DND-41 (cell line): Measurements from ENCODE around the gene LGALS8.
"Not testable (repeated sequence)": the region's sequence is repeated elsewhere in the genome, so short reads cannot be mapped to it uniquely, and the experiment has no call there.

Experiments used
- ATAC-seq: fragments of 200-7000 bp; cut with Tn5 transposase; 3 replicates; pipeline ENCODE4 v1.9.1; 2021; ENCODE audit warnings: low read depth; ENCODE audit not compliant: insufficient read depth
- DNase-seq: peaks from one replicate; pipeline ENCODE4 v3.0.0-alpha.2; 2020
- H2AFZ ChIP-seq: 2 replicates; pipeline ENCODE4 v1.6.0; 2012; ENCODE audit warnings: low read depth, low read length
- H3K27ac ChIP-seq: 2 replicates; pipeline ENCODE4 v1.5.1; 2012; ENCODE audit warnings: low read length, inconsistent platforms
- H3K27me3 ChIP-seq: fragments of 200-600 bp; sonication (generic); 2 replicates; pipeline ENCODE4 v1.6.0; 2012; ENCODE audit warnings: low read length, mild to moderate bottlenecking, inconsistent platforms; ENCODE audit not compliant: insufficient read depth, poor library complexity
- H3K36me3 ChIP-seq: 2 replicates; pipeline ENCODE4 v1.5.1; 2012; ENCODE audit warnings: low read length, inconsistent platforms; ENCODE audit not compliant: insufficient read depth
- H3K4me1 ChIP-seq: 2 replicates; pipeline ENCODE4 v1.5.1; 2012; ENCODE audit warnings: mild to moderate bottlenecking, low read length; ENCODE audit not compliant: insufficient read depth
- H3K4me2 ChIP-seq: 2 replicates; pipeline ENCODE4 v1.6.0; 2012; ENCODE audit warnings: mild to moderate bottlenecking, moderate library complexity, low read length, inconsistent platforms; ENCODE audit not compliant: insufficient read depth
- H3K4me3 ChIP-seq, 2 experiments: fragments of 200-600 bp in 1 of 2; shearing (Covaris generic) in 1 of 2; 2 replicates each; pipeline ENCODE4 v1.5.1; 2012 to 2016; ENCODE audit warnings: inconsistent platforms in 2 of 2, low read length in 2 of 2, mild to moderate bottlenecking in 2 of 2, low read depth in 1 of 2, moderate library complexity in 1 of 2
- H3K79me2 ChIP-seq: 2 replicates; pipeline ENCODE4 v1.6.0; 2012; ENCODE audit warnings: low read length, inconsistent platforms; ENCODE audit not compliant: insufficient read depth
- H3K9ac ChIP-seq: 2 replicates; pipeline ENCODE4 v1.6.0; 2012; ENCODE audit warnings: low read depth, mild to moderate bottlenecking, inconsistent platforms, low read length, moderate library complexity
- H3K9me3 ChIP-seq: 2 replicates; pipeline ENCODE4 v1.5.1; 2012; ENCODE audit warnings: low read length, moderate library complexity, mild to moderate bottlenecking, inconsistent platforms; ENCODE audit not compliant: insufficient read depth, severe bottlenecking
- H4K20me1 ChIP-seq: 2 replicates; pipeline ENCODE4 v1.6.0; 2012; ENCODE audit warnings: low read length; ENCODE audit not compliant: insufficient read depth
- EZH2 ChIP-seq: IDR thresholded peaks from 3 replicates; pipeline ENCODE4 v1.6.1; 2012; ENCODE audit warnings: borderline replicate concordance, low read depth, mild to moderate bottlenecking, moderate library complexity, low read length, inconsistent platforms; ENCODE audit not compliant: severe bottlenecking
- TF ChIP-seq, protein P1 (sequence below): IDR thresholded peaks from 2 replicates; pipeline ENCODE4 v1.5.1; 2012; ENCODE audit warnings: borderline replicate concordance, low read length, moderate library complexity, mild to moderate bottlenecking; ENCODE audit not compliant: poor library complexity, severe bottlenecking; ENCODE audit errors: extremely low read depth

LGALS8 gene

DNA sequence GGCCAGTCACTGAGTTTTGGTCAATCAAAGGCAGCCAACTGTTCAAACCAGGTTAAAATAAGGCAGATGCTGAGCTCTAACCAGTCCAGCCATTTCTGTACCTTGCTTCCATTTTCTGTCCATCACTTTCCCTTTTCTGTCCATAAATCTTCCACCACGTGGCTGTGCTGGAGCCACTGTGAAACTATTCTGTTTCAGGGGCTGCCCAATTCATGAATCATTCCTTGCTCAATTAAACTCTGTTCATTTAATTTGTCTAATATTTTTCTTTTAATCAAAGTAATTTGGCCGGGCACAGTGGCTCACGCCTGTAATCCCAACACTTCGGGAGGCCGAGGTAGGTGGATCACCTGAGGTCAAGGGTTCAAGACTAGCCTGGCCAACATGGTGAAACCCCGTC lies 22.7 kb upstream of the LGALS8 start:
- Histone ChIP-seq H2AFZ (no peak overlapping the region), H3K27ac (no peak overlapping the region), H3K36me3 (no peaks in the 10 kb centered on the region), H3K79me2 (no peaks in the 10 kb centered on the region), H3K9me3 (no peaks in the 10 kb centered on the region), H3K4me2 (no peak overlapping the region), H3K4me1 (no peaks in the 10 kb centered on the region), H3K4me3 (no peak overlapping the region), H4K20me1 (no peaks in the 10 kb centered on the region), H3K27me3 (no peaks in the 10 kb centered on the region), H3K9ac (no peak overlapping the region)
- no peak for DNase-seq
- TF ChIP-seq, protein P1, sequence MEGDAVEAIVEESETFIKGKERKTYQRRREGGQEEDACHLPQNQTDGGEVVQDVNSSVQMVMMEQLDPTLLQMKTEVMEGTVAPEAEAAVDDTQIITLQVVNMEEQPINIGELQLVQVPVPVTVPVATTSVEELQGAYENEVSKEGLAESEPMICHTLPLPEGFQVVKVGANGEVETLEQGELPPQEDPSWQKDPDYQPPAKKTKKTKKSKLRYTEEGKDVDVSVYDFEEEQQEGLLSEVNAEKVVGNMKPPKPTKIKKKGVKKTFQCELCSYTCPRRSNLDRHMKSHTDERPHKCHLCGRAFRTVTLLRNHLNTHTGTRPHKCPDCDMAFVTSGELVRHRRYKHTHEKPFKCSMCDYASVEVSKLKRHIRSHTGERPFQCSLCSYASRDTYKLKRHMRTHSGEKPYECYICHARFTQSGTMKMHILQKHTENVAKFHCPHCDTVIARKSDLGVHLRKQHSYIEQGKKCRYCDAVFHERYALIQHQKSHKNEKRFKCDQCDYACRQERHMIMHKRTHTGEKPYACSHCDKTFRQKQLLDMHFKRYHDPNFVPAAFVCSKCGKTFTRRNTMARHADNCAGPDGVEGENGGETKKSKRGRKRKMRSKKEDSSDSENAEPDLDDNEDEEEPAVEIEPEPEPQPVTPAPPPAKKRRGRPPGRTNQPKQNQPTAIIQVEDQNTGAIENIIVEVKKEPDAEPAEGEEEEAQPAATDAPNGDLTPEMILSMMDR, result no peak
- TF ChIP-seq EZH2, result no peak
- no peak for ATAC-seq

DNA sequence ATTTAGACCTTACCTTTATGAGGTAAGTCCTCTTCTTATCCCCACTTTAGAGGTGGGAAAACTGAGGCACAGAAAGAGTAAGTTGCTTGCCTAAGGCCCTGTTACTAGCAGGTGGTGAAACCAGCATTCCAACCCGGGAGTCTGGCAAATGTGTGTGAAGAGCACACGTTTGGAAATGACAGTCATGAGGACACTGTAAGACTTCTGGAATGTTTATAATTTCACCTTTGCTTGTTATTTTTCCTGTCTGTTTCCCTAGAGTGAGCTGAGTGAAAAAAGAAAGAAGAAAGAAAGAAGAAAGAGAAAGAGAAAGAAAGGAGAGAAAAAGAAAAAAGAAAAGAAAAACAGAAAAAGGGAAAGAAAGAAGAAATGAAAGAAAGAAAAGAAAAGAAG lies 21.2 kb upstream of the LGALS8 start:
- Histone ChIP-seq H3K4me3 (no peak overlapping the region), H3K4me1 (no peaks in the 10 kb centered on the region), H3K9ac (no peak overlapping the region), H3K9me3 (no peaks in the 10 kb centered on the region), H2AFZ (no peak overlapping the region), H3K4me2 (no peak overlapping the region), H3K36me3 (no peaks in the 10 kb centered on the region), H4K20me1 (no peaks in the 10 kb centered on the region), H3K27me3 (no peaks in the 10 kb centered on the region), H3K79me2 (no peaks in the 10 kb centered on the region), H3K27ac (no peak overlapping the region)
- TF ChIP-seq EZH2, result no peak
- TF ChIP-seq, protein P1, result no peak
- no peak for DNase-seq
- ATAC-seq, result no peak

DNA sequence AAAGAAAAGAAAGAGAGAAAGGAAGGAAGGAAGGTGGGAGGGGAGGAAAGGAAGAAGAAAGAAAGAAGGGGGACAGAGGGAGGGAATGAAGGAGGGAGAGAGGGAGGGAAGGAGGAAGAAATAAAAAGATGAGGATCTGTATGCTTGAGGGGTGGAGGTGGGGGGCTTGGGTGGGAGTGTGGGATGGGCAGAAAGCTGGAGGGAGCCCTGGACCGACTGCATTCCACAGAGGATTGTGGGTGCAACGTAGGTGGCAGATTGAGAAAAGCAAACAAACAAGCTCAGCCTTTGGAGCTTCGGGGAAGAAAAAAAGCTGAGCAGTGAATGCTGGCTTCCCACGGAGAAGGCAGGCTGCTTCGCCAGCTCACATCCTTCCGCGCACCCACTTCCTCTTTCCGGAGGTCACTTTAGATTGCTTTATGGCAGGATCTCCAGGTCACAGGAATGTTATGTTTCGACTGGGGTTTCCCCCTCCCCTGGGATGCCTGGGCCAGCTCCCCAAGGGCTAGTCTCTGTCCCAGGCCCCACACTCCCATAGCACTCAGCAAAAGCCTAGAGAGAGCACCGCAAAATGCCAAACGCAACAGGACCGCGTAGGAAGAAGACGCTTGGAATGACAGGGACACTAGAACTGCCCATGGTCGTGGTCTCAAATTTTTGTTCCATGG lies 20.7 kb upstream of the LGALS8 start:
- no peak overlapping the region for H2AFZ ChIP-seq
- TF ChIP-seq EZH2, result no peak
- TF ChIP-seq, protein P1, result no peak
- no peak overlapping the region for H3K4me3 ChIP-seq
- no peak; the same call in 2 of the 3 replicates for ATAC-seq
- H3K9me3 ChIP-seq, result no peaks in the 10 kb centered on the region
- no peaks in the 10 kb centered on the region for H3K4me1 ChIP-seq
- no peaks in the 10 kb centered on the region for H3K27me3 ChIP-seq
- no peaks in the 10 kb centered on the region for H4K20me1 ChIP-seq
- no peaks in the 10 kb centered on the region for H3K79me2 ChIP-seq
- H3K9ac ChIP-seq, result no peak overlapping the region
- DNase-seq, result no peak
- no peaks in the 10 kb centered on the region for H3K36me3 ChIP-seq
- no peak overlapping the region for H3K4me2 ChIP-seq
- no peak overlapping the region for H3K27ac ChIP-seq

DNA sequence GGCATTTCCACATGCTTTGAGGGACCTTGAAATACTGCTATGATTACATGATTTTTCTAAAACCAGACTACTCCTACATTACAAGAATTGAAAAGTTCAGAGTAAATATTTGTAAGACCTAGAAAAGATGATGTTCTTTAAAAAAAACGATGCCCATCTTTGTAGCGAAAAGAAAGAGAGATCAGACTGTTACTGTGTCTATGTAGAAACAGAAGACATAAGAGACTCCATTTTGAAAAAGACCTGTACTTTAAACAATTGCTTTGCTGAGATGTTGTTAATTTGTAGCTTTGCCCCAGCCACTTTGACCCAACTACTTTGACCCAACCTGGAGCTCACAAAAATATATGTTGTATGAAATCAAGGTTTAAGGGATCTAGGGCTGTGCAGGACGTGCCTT lies 19.4 kb upstream of the LGALS8 start:
- not testable (repeated sequence) for H3K27me3 ChIP-seq, H3K4me1 ChIP-seq, H3K9ac ChIP-seq, H3K9me3 ChIP-seq, H4K20me1 ChIP-seq, H3K4me3 ChIP-seq, H3K4me2 ChIP-seq, DNase-seq, H3K36me3 ChIP-seq, H2AFZ ChIP-seq, H3K27ac ChIP-seq, ATAC-seq, H3K79me2 ChIP-seq
